Loucy (cell line): ENCODE data around the gene FAM53B.

ENCODE experiments used
- CTCF ChIP-seq: fragments of 200-600 bp; sonication (generic); conservative IDR thresholded peaks from 2 replicates; pipeline ENCODE4 v1.5.1; 2014; ENCODE audit warnings: mild to moderate bottlenecking, antibody characterized with exemption, low read length
- EZH2phosphoT487 ChIP-seq: fragments of 200-600 bp; IDR thresholded peaks from 2 replicates; pipeline ENCODE4 v1.6.1; 2018; ENCODE audit warnings: antibody characterized with exemption, mild to moderate bottlenecking, moderate library complexity, borderline replicate concordance

DNA sequence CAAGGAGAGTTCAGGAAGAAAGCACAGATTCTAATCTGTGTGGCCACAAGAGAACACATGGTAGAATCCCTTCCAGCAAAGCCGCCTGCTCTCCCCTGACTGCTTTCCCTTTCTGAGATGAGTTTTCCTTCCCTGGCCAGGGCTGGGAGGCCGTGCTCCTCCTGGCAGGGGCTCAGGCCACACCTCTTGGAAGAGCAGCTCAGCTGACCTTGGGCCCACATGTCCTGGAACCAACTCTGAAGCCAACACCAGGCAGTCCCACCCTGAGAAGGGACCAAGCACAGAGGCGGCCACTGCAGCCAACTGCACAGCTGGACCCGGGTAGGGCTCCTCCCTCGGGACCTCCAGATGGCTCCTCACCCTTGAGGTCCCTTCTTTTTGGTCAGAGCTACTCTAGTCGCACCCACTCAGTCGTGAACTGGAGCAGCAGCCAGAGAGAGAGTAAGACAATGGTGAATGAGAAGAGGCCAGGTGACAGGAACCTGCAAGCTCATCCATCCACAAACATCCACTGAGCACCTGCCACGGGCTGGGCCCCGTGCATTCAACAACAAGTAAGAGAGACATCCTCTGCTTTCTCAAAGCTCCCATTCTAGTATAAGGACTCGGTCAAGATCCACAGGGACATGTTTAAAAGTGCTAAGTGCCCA lies 40.3 kb downstream of the FAM53B start:
- TF ChIP-seq CTCF (no peak), EZH2phosphoT487 (no peak)
